ENCODE measurements around the gene HSPA12A. TPM values are rescaled to one million over a fixed set of nuclear protein-coding genes. Genes with fewer than 3 reads are reported as not detected.

HSPA12A gene
- total RNA-seq, 4 donors from 2014 or later = 4.5 to 6.0 (median 4.9) TPM

DNA sequence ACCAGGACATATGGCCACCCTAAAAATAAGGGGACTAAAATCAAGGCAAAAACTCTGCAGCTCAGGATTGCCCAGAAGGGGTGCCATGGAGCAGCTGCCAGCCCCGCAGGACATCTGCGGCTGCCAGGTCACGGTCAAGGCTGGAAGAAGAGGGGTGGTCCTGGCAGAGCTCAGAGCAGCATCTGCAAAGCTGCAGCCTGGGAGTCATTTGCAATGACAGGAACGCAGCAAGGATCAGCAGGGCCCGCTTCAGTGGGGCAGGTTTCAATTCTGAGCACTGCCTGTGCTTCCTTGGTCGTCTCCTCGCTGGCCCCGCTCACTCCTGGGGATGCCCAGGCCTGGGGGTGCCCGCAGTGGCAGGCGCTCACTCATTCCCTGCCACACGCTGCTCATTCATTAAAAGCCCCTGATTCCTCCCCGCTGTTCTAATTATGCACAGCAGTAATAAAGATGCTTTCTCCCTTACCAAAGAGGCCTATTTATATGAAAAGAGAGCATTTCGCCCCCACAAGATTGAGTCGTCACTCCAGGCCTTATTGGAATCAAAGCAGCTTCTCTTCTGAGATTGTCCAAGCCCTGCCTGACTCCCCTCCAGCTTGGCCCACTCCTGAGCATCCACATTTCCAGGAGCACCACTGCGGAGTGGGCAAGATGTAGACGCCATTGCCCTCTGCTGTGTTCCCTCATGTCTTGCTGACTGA is 4.6 kb downstream of the HSPA12A start:
- Histone ChIP-seq H3K36me3 (no peaks in the 10 kb centered on the region), H3K4me3 (no peak overlapping the region), H3K9me3 (no peaks in the 10 kb centered on the region), H3K27ac (no peak overlapping the region), H3K4me1 (no peaks in the 10 kb centered on the region), H3K27me3 (no peaks in the 10 kb centered on the region)
- TF ChIP-seq, protein P1, sequence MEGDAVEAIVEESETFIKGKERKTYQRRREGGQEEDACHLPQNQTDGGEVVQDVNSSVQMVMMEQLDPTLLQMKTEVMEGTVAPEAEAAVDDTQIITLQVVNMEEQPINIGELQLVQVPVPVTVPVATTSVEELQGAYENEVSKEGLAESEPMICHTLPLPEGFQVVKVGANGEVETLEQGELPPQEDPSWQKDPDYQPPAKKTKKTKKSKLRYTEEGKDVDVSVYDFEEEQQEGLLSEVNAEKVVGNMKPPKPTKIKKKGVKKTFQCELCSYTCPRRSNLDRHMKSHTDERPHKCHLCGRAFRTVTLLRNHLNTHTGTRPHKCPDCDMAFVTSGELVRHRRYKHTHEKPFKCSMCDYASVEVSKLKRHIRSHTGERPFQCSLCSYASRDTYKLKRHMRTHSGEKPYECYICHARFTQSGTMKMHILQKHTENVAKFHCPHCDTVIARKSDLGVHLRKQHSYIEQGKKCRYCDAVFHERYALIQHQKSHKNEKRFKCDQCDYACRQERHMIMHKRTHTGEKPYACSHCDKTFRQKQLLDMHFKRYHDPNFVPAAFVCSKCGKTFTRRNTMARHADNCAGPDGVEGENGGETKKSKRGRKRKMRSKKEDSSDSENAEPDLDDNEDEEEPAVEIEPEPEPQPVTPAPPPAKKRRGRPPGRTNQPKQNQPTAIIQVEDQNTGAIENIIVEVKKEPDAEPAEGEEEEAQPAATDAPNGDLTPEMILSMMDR (IDR thresholded peaks at IDR 0.05 in 4 of 5, conservative IDR thresholded peaks at IDR 0.05 in 1 of 5) = no peak
- TF ChIP-seq POLR2A (IDR thresholded peaks at IDR 0.05) = no peak
- intact Hi-C loops (cut with DNase I; ENCODE audit: low total_unique reads) = loop anchor here (5.0 kb wide), 1 partner anchor 45 kb away; no protein-coding TSS in a partner anchor
- DNase-seq (no peak), ATAC-seq (no peak)
- in situ Hi-C loops (cut with MboI; ENCODE audit: low sequenced_read_pairs in 4 of 4) = no loop called here

DNA sequence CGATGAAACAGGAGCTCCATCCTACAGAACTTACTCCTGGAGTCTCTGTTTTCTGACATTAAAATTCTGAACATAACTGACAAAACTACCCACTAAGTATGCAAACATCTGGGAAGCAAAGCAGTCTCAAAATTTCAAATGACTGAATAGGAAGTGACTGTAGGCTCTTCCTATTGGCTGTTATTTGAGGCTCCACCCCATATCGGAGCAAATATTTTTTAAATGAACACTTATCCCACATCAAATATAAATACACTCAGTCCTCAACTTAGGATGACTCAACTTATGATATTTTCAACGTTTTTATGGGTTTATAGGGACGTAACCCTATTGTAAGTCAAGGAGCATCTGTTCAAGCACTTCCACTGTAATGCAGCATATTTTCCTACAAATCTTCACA is 8.8 kb downstream of the HSPA12A start:
- no peaks in the 10 kb centered on the region for H3K9me3 ChIP-seq
- no peak overlapping the region for H3K27ac ChIP-seq
- H3K27me3 ChIP-seq = no peaks in the 10 kb centered on the region
- H3K4me3 ChIP-seq = no peak overlapping the region
- in situ Hi-C loops (cut with MboI; ENCODE audit: low sequenced_read_pairs in 4 of 4) (no loop called here), intact Hi-C loops (cut with DNase I; ENCODE audit: low total_unique reads) (no loop called here)
- DNase-seq = no peak
- H3K4me1 ChIP-seq = no peaks in the 10 kb centered on the region
- no peak for ATAC-seq
- TF ChIP-seq POLR2A (IDR thresholded peaks at IDR 0.05) = no peak
- TF ChIP-seq, protein P1 (IDR thresholded peaks at IDR 0.05 in 4 of 5, conservative IDR thresholded peaks at IDR 0.05 in 1 of 5) = no peak
- no peaks in the 10 kb centered on the region for H3K36me3 ChIP-seq

DNA sequence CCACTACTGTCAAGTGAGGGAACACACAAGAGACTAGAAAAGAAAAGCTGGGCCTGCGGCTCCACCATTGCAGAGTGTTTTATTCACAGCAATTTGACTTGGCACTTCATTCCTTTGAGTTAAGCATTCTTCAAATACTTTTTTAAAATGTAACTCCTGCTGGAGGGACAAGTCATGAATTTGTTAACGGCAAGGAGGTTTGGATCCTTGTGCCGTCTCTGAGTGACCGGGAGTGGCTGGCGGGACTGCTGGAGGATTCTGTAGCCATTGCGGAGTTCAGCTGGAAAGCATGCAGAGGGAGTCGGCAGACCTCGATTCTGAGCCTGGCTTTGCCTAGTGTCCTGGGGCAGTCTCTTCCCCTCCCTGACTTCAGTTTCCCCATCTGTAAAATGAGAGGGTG is 9.8 kb downstream of the HSPA12A start:
- Histone ChIP-seq H3K36me3 (no peaks in the 10 kb centered on the region), H3K27me3 (no peaks in the 10 kb centered on the region), H3K27ac (peak overlapping the region in 1 of 4 donors; percentile 14), H3K4me1 (no peaks in the 10 kb centered on the region), H3K4me3 (no peak overlapping the region), H3K9me3 (no peaks in the 10 kb centered on the region)
- DNase-seq = no peak
- intact Hi-C loops (cut with DNase I; ENCODE audit: low total_unique reads) (no loop called here), in situ Hi-C loops (cut with MboI; ENCODE audit: low sequenced_read_pairs in 4 of 4) (no loop called here)
- no peak for ATAC-seq
- TF ChIP-seq, protein P1 (IDR thresholded peaks at IDR 0.05 in 4 of 5, conservative IDR thresholded peaks at IDR 0.05 in 1 of 5) = no peak
- no peak for TF ChIP-seq POLR2A (IDR thresholded peaks at IDR 0.05)

DNA sequence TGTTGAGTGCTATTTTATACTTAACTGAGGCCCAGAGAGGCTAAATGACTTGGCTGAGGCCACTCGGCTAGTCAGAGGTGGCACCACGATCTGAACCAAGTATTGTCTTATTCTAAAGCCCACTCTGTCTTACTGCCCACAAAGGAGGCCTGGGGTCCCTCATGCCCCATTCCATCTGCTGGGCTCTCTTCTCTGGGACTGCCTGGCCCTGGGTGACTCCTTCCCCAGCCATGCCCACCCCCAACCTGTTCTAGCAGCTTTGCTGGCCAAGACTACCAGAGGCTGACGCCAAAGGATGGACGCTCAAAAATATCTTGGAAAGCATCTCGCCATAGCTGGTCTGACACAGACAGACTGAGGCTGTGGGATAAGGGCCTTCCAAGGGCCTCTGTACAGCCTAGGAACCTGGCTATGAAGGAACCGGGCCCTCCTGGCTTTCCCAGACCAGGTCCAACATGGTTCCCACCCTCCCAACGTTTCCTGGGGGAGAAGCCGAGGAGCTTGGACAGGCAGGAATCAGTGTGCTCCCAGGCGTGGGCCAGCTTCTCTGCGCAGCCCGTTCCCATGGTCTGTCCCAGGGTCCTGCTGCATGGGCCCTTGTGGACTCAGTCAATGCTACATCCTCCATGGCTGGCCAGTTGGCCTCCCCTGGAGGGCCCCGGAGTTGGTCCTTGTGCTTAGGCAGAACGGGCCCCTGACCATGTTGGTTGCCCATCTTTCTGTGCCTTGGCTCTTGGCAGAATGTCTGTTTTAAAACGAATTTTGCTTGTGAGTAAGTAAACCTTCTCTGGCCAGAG is 11.7 kb downstream of the HSPA12A start:
- DNase-seq = no peak
- Histone ChIP-seq H3K27ac (no peak overlapping the region), H3K27me3 (no peaks in the 10 kb centered on the region), H3K4me3 (no peak overlapping the region), H3K36me3 (no peaks in the 10 kb centered on the region), H3K9me3 (no peaks in the 10 kb centered on the region), H3K4me1 (no peaks in the 10 kb centered on the region)
- TF ChIP-seq POLR2A (IDR thresholded peaks at IDR 0.05) = no peak
- TF ChIP-seq, protein P1 (IDR thresholded peaks at IDR 0.05 in 4 of 5, conservative IDR thresholded peaks at IDR 0.05 in 1 of 5) = no peak
- in situ Hi-C loops (cut with MboI; ENCODE audit: low sequenced_read_pairs in 4 of 4) = no loop called here
- no peak for ATAC-seq
- intact Hi-C loops (cut with DNase I; ENCODE audit: low total_unique reads) = no loop called here
